SU-DHL-6 (cell line): Measurements from ENCODE around the gene TYRO3.

Experiments
- CTCF ChIP-seq: fragments of 200-600 bp; sonication (generic); IDR thresholded peaks from one replicate; pipeline ENCODE4 v1.5.1; 2017; ENCODE audit warnings: antibody characterized with exemption, mild to moderate bottlenecking, low read length, moderate library complexity; ENCODE audit not compliant: insufficient read depth, poor library complexity, severe bottlenecking
- EZH2phosphoT487 ChIP-seq: fragments of 200-600 bp; sonication (generic), shearing (Covaris generic); conservative IDR thresholded peaks from 2 replicates; pipeline ENCODE4 v1.6.1; 2018; ENCODE audit warnings: mild to moderate bottlenecking, antibody characterized with exemption, low read length, moderate library complexity, mixed read lengths

- TF ChIP-seq CTCF (no peak), EZH2phosphoT487 (no peak)
Measured at GRCh38 chr15:41544650-41545015, 14.4 kb upstream of the TYRO3 start.
